C4-2B (cell line): ENCODE data around the gene PIKFYVE.

ENCODE experiments used
- H3K27ac ChIP-seq: fragments of 450-650 bp; 2 replicates; pipeline ENCODE4 v1.5.1; 2017
- CTCF ChIP-seq: fragments of 450-650 bp; conservative IDR thresholded peaks from 2 replicates; pipeline ENCODE4 v1.5.1; 2017; ENCODE audit warnings: mild to moderate bottlenecking
- ZFX ChIP-seq: fragments of 450-650 bp; IDR thresholded peaks from 2 replicates; pipeline ENCODE4 v1.6.1; 2017

The PIKFYVE gene

DNA sequence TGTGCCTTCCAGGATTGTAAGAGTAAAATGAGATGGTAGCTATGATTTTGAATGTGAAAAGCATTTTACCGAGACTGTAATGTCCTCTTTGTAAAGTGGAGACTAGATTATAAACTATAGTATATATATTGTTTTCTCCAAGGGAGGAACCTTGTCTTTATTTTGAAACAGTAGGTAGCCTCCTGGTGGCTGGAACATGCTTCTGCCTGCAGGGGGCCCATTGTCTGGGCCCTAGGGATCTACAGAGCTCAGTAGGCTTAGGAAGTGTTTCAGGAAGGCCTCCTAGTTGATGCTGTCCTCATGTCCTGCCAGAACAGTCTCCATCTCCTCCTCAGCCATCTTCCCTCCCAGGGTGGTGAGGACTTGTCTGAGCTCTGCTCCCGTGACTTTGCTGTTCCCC lies 3.0 kb downstream of the PIKFYVE start:
- H3K27ac ChIP-seq, result no peak overlapping the region
- TF ChIP-seq CTCF (no peak; the same call in 1 of the 2 replicates), ZFX (no peak)

DNA sequence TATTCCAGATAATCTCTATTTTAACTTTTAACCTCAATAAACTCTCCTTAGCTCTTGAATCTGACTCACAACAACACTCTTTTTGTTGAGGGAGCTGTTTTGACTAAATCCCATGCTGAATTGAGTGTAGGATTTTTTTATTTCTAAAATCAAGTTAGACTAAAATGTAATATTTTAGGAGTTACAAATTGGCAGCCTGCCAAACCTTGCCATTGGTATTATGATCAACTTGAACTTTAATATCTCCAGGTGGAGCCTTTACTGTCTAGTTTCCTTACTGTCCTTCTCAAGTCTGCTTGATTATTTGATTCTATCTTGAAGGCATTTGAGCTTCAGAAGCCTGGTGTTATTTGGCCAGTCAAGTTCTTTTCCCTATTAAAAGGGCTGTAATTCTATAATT lies 8.7 kb downstream of the PIKFYVE start:
- TF ChIP-seq CTCF (no peak), ZFX (no peak)
- H3K27ac ChIP-seq, result no peak overlapping the region

- H3K27ac ChIP-seq, result no peak overlapping the region
- TF ChIP-seq ZFX, result no peak
- TF ChIP-seq CTCF, result no peak
These were observed 12.5 kb downstream of the PIKFYVE start for GRCh38 chr2:208278549-208278948.

- TF ChIP-seq ZFX (no peak), CTCF (no peak)
These were observed 13.2 kb downstream of the PIKFYVE start for GRCh38 chr2:208279236-208279635.

DNA sequence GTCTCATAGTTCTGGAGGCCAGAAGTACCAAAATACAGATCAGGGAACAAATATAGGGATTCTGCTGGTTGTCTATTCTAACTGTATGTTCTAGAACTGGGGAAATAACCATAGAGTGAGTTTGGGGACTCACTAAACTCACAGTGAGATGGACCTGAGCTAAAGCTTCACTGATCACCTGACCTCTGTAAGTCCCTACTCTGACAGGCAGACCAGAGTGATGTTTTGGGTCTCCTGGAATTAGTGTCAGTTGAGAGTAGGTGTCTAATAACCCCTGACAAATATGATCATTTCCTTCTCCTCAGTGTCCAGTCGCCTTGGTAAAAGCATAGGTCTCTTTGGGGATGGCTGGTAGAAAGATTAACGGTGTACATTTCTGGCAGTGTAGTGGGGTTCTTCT lies 14.2 kb downstream of the PIKFYVE start:
- TF ChIP-seq ZFX (no peak), CTCF (no peak)

More at GRCh38 chr2:208279236-208279635, 13.2 kb downstream of the PIKFYVE start:
- no peak overlapping the region for H3K27ac ChIP-seq

GRCh38 chr2:208280933-208281332 lies 14.9 kb downstream of the PIKFYVE start:
- no peak overlapping the region for H3K27ac ChIP-seq
- no peak for TF ChIP-seq ZFX
- TF ChIP-seq CTCF, result no peak

More for the DNA sequence above, 14.2 kb downstream of the PIKFYVE start:
- no peak overlapping the region for H3K27ac ChIP-seq

DNA sequence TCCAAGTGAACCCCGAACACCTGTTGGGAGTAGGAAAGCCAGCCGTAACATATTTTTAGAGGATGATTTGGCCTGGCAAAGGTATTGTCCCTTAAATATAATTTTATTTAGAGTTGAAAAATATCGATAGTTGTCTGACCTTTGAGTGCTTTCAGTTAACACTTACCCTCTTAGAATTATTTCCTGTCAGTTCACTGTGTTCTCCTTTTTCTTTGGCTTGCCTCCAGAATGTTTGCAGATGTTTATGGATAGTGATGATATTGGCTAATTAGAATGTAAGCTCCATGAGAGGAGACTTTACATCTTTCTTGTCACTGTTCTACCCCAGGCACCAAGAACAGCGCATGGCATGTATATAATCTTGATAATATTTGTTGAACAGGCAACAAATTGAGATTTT lies 19.8 kb downstream of the PIKFYVE start:
- TF ChIP-seq ZFX (no peak), CTCF (no peak)
- no peak overlapping the region for H3K27ac ChIP-seq
